Hepatocyte (in vitro differentiated cells): Measurements from ENCODE around the gene MAP4K1. TPM values are rescaled to one million over a fixed set of nuclear protein-coding genes. Genes with fewer than 3 reads are reported as not detected.
A peak's percentile ranks its signal among the peaks of the same experiment; 100 is the strongest.

Experiments
- DNase-seq: peaks from one replicate; pipeline ENCODE4 v3.0.0-alpha.2; 2016; ENCODE audit warnings: low spot score
- H2AFZ ChIP-seq: fragments of 200-600 bp; sonication (generic); 2 replicates; pipeline ENCODE4 v1.6.0; 2016; ENCODE audit warnings: antibody characterized with exemption, mild to moderate bottlenecking
- H3K27ac ChIP-seq: fragments of 200-600 bp; sonication (generic); 2 replicates; pipeline ENCODE4 v1.5.1; 2016; ENCODE audit warnings: mild to moderate bottlenecking
- H3K27me3 ChIP-seq: fragments of 200-600 bp; sonication (generic); 2 replicates; pipeline ENCODE4 v1.6.1; 2016
- H3K36me3 ChIP-seq: fragments of 200-600 bp; sonication (generic); replicated peaks from 2 replicates; pipeline ENCODE4 v1.5.1; 2016; ENCODE audit warnings: low read depth; ENCODE audit not compliant: insufficient read depth
- H3K4me1 ChIP-seq: fragments of 200-600 bp; sonication (generic); 2 replicates; pipeline ENCODE4 v1.5.1; 2016; ENCODE audit warnings: mild to moderate bottlenecking, moderate library complexity; ENCODE audit not compliant: insufficient read depth
- H3K4me2 ChIP-seq: fragments of 200-600 bp; sonication (generic); 2 replicates; pipeline ENCODE4 v1.6.0; 2016
- H3K4me3 ChIP-seq: fragments of 200-600 bp; sonication (generic); 2 replicates; pipeline ENCODE4 v1.5.1; 2016; ENCODE audit warnings: mild to moderate bottlenecking
- H3K79me2 ChIP-seq: fragments of 200-600 bp; sonication (generic); 2 replicates; pipeline ENCODE4 v1.6.0; 2017; ENCODE audit warnings: mild to moderate bottlenecking
- H3K9me2 ChIP-seq: fragments of 200-600 bp; sonication (generic); replicated peaks from 2 replicates; pipeline ENCODE4 v1.6.0; 2017; ENCODE audit warnings: mild to moderate bottlenecking; ENCODE audit not compliant: insufficient read depth
- H3K9me3 ChIP-seq: fragments of 200-600 bp; sonication (generic); 2 replicates; pipeline ENCODE4 v1.5.1; 2016; ENCODE audit warnings: low read depth, mild to moderate bottlenecking
- H4K20me1 ChIP-seq: fragments of 200-600 bp; sonication (generic); 2 replicates; pipeline ENCODE4 v1.6.0; 2016; ENCODE audit warnings: mild to moderate bottlenecking; ENCODE audit not compliant: insufficient read depth, poor library complexity, severe bottlenecking
- EZH2 ChIP-seq: fragments of 200-600 bp; sonication (generic); IDR thresholded peaks from 2 replicates; pipeline ENCODE4 v1.6.1; 2016; ENCODE audit warnings: antibody characterized with exemption, mild to moderate bottlenecking, borderline replicate concordance
- EZH2phosphoT487 ChIP-seq: fragments of 200-600 bp; sonication (generic); IDR thresholded peaks from one replicate; pipeline ENCODE4 v1.6.1; 2018; ENCODE audit warnings: antibody characterized with exemption, mild to moderate bottlenecking, low read depth, moderate library complexity; ENCODE audit not compliant: unreplicated experiment, severe bottlenecking
- WGBS: methylation state at CpG from one replicate; pipeline ENCODE4 v1.1.6; 2016; ENCODE audit warnings: low lambda C conversion rate; ENCODE audit errors: missing lambda C conversion rate; 5-methylcytosine and 5-hydroxymethylcytosine counted together
- polyA plus RNA-seq: library from polyadenylated mRNA; unstranded; fragments of >200 nt; fragmentation: Nextera tagmentation; extraction: Ambion mirVana; gene quantifications from 2 replicates; pipeline ENCODE4 v1.2.1, GENCODE V29; 2016
- total RNA-seq: library from RNA; depleted of rRNA; stranded (reverse); fragments of >200 nt; gene quantifications from 2 replicates; pipeline ENCODE4 v1.2.3, GENCODE V29; 2014
- TF ChIP-seq, protein P1 (sequence below): fragments of 200-600 bp; sonication (generic); IDR thresholded peaks from 2 replicates; pipeline ENCODE4 v1.5.1; 2016; ENCODE audit warnings: antibody characterized with exemption, mild to moderate bottlenecking; ENCODE audit not compliant: poor library complexity

Gene MAP4K1
- total and polyA plus RNA-seq, 2 experiments from 2014 or later: 0.57 to 2.6 TPM

DNA sequence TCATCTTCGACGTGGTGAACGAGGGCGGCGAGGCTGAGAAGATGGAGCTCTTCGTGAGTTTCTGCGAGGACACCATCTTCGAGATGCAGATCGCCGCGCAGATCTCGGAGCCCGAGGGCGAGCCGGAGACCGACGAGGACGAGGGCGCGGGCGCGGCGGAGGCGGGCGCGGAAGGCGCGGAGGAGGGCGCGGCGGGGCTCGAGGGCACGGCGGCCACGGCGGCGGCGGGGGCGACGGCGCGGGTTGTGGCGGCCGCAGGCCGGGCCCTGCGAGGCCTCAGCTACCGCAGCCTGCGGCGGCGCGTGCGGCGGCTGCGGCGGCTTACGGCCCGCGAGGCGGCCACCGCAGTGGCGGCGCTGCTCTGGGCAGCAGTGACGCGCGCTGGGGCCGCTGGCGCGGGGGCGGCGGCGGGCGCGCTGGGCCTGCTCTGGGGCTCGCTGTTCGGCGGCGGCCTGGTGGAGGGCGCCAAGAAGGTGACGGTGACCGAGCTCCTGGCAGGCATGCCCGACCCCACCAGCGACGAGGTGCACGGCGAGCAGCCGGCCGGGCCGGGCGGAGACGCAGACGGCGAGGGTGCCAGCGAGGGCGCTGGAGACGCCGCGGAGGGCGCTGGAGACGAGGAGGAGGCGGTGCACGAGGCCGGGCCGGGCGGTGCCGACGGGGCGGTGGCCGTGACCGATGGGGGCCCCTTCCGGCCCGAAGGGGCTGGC is 52.6 kb downstream of the MAP4K1 start:
- Histone ChIP-seq H2AFZ (no peak overlapping the region), H3K9me2 (no peaks in the 10 kb centered on the region), H3K27ac (no peak overlapping the region), H3K36me3 (no peaks in the 10 kb centered on the region), H3K4me2 (peak overlapping the region; percentile 73), H3K79me2 (no peaks in the 10 kb centered on the region), H3K9me3 (no peaks in the 10 kb centered on the region), H4K20me1 (no peaks in the 10 kb centered on the region), H3K4me3 (no peak overlapping the region), H3K27me3 (peaks cover 10% of the 10 kb centered on the region), H3K4me1 (no peaks in the 10 kb centered on the region)
- TF ChIP-seq EZH2phosphoT487: no peak
- no peak for TF ChIP-seq EZH2
- TF ChIP-seq, protein P1, sequence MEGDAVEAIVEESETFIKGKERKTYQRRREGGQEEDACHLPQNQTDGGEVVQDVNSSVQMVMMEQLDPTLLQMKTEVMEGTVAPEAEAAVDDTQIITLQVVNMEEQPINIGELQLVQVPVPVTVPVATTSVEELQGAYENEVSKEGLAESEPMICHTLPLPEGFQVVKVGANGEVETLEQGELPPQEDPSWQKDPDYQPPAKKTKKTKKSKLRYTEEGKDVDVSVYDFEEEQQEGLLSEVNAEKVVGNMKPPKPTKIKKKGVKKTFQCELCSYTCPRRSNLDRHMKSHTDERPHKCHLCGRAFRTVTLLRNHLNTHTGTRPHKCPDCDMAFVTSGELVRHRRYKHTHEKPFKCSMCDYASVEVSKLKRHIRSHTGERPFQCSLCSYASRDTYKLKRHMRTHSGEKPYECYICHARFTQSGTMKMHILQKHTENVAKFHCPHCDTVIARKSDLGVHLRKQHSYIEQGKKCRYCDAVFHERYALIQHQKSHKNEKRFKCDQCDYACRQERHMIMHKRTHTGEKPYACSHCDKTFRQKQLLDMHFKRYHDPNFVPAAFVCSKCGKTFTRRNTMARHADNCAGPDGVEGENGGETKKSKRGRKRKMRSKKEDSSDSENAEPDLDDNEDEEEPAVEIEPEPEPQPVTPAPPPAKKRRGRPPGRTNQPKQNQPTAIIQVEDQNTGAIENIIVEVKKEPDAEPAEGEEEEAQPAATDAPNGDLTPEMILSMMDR: no peak
- 29% methylated on average over 44 of the region's 111 CpGs for WGBS
- DNase-seq: peak; percentile 38

DNA sequence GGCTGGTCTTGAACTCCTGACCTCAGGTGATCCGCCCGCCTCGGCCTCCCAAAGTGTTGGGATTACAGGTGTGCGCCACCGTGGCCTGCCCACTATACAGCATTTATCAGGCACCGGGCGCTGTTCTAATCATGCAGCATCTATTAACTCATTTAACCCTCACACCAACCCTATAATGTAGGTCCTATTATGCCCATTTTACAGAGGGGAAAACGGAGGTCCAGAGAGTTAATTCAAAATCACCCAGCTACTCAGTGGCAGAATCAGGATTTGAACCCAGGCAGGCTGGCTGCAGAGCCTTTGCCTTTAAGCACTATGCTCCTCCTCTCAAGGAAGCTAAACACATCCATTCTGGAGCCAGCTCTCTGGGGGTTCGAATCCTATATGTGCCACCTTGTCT is 54.3 kb downstream of the MAP4K1 start:
- TF ChIP-seq, protein P1: no peak
- TF ChIP-seq EZH2phosphoT487 (no peak), EZH2 (no peak)
- no peak overlapping the region for H3K4me3 ChIP-seq
- no peaks in the 10 kb centered on the region for H4K20me1 ChIP-seq
- H3K4me2 ChIP-seq: no peak overlapping the region
- no peaks in the 10 kb centered on the region for H3K36me3 ChIP-seq
- H3K4me1 ChIP-seq: no peaks in the 10 kb centered on the region
- no peaks in the 10 kb centered on the region for H3K9me3 ChIP-seq
- H3K9me2 ChIP-seq: no peaks in the 10 kb centered on the region
- no peaks in the 10 kb centered on the region for H3K79me2 ChIP-seq
- peaks cover 10% of the 10 kb centered on the region for H3K27me3 ChIP-seq
- H3K27ac ChIP-seq: no peak overlapping the region
- no peak overlapping the region for H2AFZ ChIP-seq
- WGBS: 98% methylated on average over 9 of the region's 9 CpGs
- no peak for DNase-seq

GRCh38 chr19:38562096-38562495 is 55.7 kb downstream of the MAP4K1 start:
- Histone ChIP-seq H3K9me3 (no peaks in the 10 kb centered on the region), H4K20me1 (no peaks in the 10 kb centered on the region), H3K9me2 (no peaks in the 10 kb centered on the region), H3K4me1 (no peaks in the 10 kb centered on the region), H3K27me3 (peaks cover 10% of the 10 kb centered on the region), H3K4me2 (no peak overlapping the region), H3K36me3 (no peaks in the 10 kb centered on the region), H3K79me2 (no peaks in the 10 kb centered on the region), H2AFZ (no peak overlapping the region), H3K4me3 (no peak overlapping the region), H3K27ac (no peak overlapping the region)
- 98% methylated on average over 4 of the region's 6 CpGs for WGBS
- no peak for DNase-seq
- TF ChIP-seq EZH2 (no peak), EZH2phosphoT487 (no peak)
- TF ChIP-seq, protein P1: no peak
